OCI-LY1 (cell line): ENCODE measurements around the gene LYVE1.

Source experiments
- H2AFZ ChIP-seq: fragments of 200-600 bp; sonication (generic), shearing (Covaris generic); 2 replicates; pipeline ENCODE4 v1.6.0; 2014; ENCODE audit warnings: antibody characterized with exemption, mild to moderate bottlenecking, low read length
- H3F3A ChIP-seq: fragments of 200-600 bp; sonication (generic), shearing (Covaris generic); 2 replicates; pipeline ENCODE4 v1.6.0; 2014; ENCODE audit warnings: mild to moderate bottlenecking, antibody characterized with exemption, low read length, moderate library complexity; ENCODE audit not compliant: insufficient read depth
- H3K27ac ChIP-seq: fragments of 200-600 bp; sonication (generic); 2 replicates; pipeline ENCODE4 v1.5.1; 2014; ENCODE audit warnings: low read length, mixed run types, mild to moderate bottlenecking, low read depth; ENCODE audit not compliant: poor library complexity, severe bottlenecking
- H3K27me3 ChIP-seq: fragments of 200-600 bp; sonication (generic); 2 replicates; pipeline ENCODE4 v1.6.0; 2014; ENCODE audit warnings: antibody characterized with exemption, mild to moderate bottlenecking, low read length, moderate library complexity; ENCODE audit not compliant: insufficient read depth
- H3K36me3 ChIP-seq: fragments of 200-600 bp; sonication (generic); 2 replicates; pipeline ENCODE4 v1.6.1; 2014; ENCODE audit warnings: mild to moderate bottlenecking, antibody characterized with exemption, low read length, moderate library complexity, mixed read lengths; ENCODE audit not compliant: insufficient read depth
- H3K4me1 ChIP-seq: fragments of 200-600 bp; sonication (generic); 2 replicates; pipeline ENCODE4 v1.5.1; 2014; ENCODE audit warnings: mild to moderate bottlenecking, low read length, moderate library complexity; ENCODE audit not compliant: insufficient read depth, severe bottlenecking
- H3K4me2 ChIP-seq: fragments of 200-600 bp; sonication (generic), shearing (Covaris generic); 2 replicates; pipeline ENCODE4 v1.6.1; 2014; ENCODE audit warnings: low read length
- H3K4me3 ChIP-seq: fragments of 200-600 bp; sonication (generic); 2 replicates; pipeline ENCODE4 v1.5.1; 2014; ENCODE audit warnings: low read length, low read depth, mild to moderate bottlenecking, mixed read lengths; ENCODE audit not compliant: poor library complexity, severe bottlenecking
- H3K79me2 ChIP-seq: fragments of 200-600 bp; shearing (Covaris generic); 2 replicates; pipeline ENCODE4 v1.6.1; 2016; ENCODE audit warnings: mixed run types, low read length, mixed read lengths; ENCODE audit not compliant: insufficient read depth
- H3K9ac ChIP-seq: fragments of 200-600 bp; sonication (generic), shearing (Covaris generic); 2 replicates; pipeline ENCODE4 v1.6.1; 2014; ENCODE audit warnings: mild to moderate bottlenecking, low read length, mixed read lengths
- H3K9me2 ChIP-seq: fragments of 200-600 bp; sonication (generic), shearing (Covaris generic); 2 replicates; pipeline ENCODE4 v1.6.1; 2014; ENCODE audit warnings: low read depth, mild to moderate bottlenecking, low read length, mixed read lengths
- H3K9me3 ChIP-seq: fragments of 200-600 bp; shearing (Covaris generic); 2 replicates; pipeline ENCODE4 v1.6.1; 2014; ENCODE audit warnings: low read length, mixed read lengths
- H4K20me1 ChIP-seq: fragments of 200-600 bp; sonication (generic), shearing (Covaris generic); 2 replicates; pipeline ENCODE4 v1.6.0; 2016; ENCODE audit warnings: mild to moderate bottlenecking, low read length; ENCODE audit not compliant: insufficient read depth
- CTCF ChIP-seq: fragments of 200-600 bp; sonication (generic), shearing (Covaris generic); IDR thresholded peaks from 2 replicates; pipeline ENCODE4 v1.5.1; 2017; ENCODE audit warnings: mild to moderate bottlenecking, antibody characterized with exemption, low read length, moderate library complexity, mixed read lengths
- EZH2 ChIP-seq: fragments of 200-600 bp; sonication (generic), shearing (Covaris generic); IDR thresholded peaks from 2 replicates; pipeline ENCODE4 v1.8.0; 2017; ENCODE audit warnings: borderline replicate concordance, mixed run types, mild to moderate bottlenecking, antibody characterized with exemption, low read length, moderate library complexity, mixed read lengths

The LYVE1 gene

GRCh38 chr11:10550503-10551289 lies 17.8 kb downstream of the LYVE1 start:
- H3K9ac ChIP-seq: no peak overlapping the region
- no peak overlapping the region for H2AFZ ChIP-seq
- H3K27me3 ChIP-seq: no peaks in the 10 kb centered on the region
- no peak overlapping the region for H3K27ac ChIP-seq
- no peak for TF ChIP-seq CTCF
- no peak for TF ChIP-seq EZH2
- no peaks in the 10 kb centered on the region for H3K36me3 ChIP-seq
- no peaks in the 10 kb centered on the region for H3K4me1 ChIP-seq
- no peak overlapping the region for H3K4me2 ChIP-seq
- H3K9me3 ChIP-seq: no peaks in the 10 kb centered on the region
- no peaks in the 10 kb centered on the region for H3K9me2 ChIP-seq
- H3K79me2 ChIP-seq: no peaks in the 10 kb centered on the region
- H4K20me1 ChIP-seq: no peaks in the 10 kb centered on the region
- no peak overlapping the region for H3K4me3 ChIP-seq
- H3F3A ChIP-seq: no peaks in the 10 kb centered on the region

GRCh38 chr11:10544491-10545465 lies 23.7 kb downstream of the LYVE1 start:
- H3F3A ChIP-seq: no peaks in the 10 kb centered on the region
- no peak for TF ChIP-seq CTCF
- no peak for TF ChIP-seq EZH2
- no peaks in the 10 kb centered on the region for H4K20me1 ChIP-seq
- no peaks in the 10 kb centered on the region for H3K27me3 ChIP-seq
- no peak overlapping the region for H3K4me2 ChIP-seq
- peaks cover 13% of the 10 kb centered on the region for H3K4me1 ChIP-seq
- no peaks in the 10 kb centered on the region for H3K79me2 ChIP-seq
- no peaks in the 10 kb centered on the region for H3K9me2 ChIP-seq
- no peak overlapping the region for H2AFZ ChIP-seq
- H3K36me3 ChIP-seq: no peaks in the 10 kb centered on the region
- no peak overlapping the region for H3K27ac ChIP-seq
- H3K9ac ChIP-seq: no peak overlapping the region
- no peak overlapping the region for H3K4me3 ChIP-seq
- peaks cover 19% of the 10 kb centered on the region for H3K9me3 ChIP-seq

- Histone ChIP-seq H3K4me1 (peaks cover 15% of the 10 kb centered on the region), H3K9me2 (no peaks in the 10 kb centered on the region), H3K4me2 (no peak overlapping the region), H3K36me3 (no peaks in the 10 kb centered on the region), H3K79me2 (no peaks in the 10 kb centered on the region), H3K27me3 (no peaks in the 10 kb centered on the region), H3K9ac (no peak overlapping the region), H2AFZ (no peak overlapping the region), H3F3A (no peaks in the 10 kb centered on the region), H3K4me3 (no peak overlapping the region), H3K27ac (no peak overlapping the region), H4K20me1 (no peaks in the 10 kb centered on the region), H3K9me3 (peaks cover 19% of the 10 kb centered on the region)
- no peak for TF ChIP-seq CTCF
- TF ChIP-seq EZH2: no peak
These were observed 24.7 kb downstream of the LYVE1 start for GRCh38 chr11:10543782-10544181.
